T47D (cell line): ENCODE results near the gene KCTD11.
"Not testable (repeated sequence)": the region's sequence is repeated elsewhere in the genome, so short reads cannot be mapped to it uniquely, and the experiment has no call there.

Experiments
- DNase-seq, 2 experiments: peaks; one replicate each; pipeline versions ENCODE4 v3.0.0 to v3.0.0-alpha.2; 2011 to 2012; ENCODE audit warnings: low read depth in 1 of 2, low spot score in 1 of 2
- JUND ChIP-seq: IDR thresholded peaks from 2 replicates; pipeline ENCODE4 v1.6.1; 2012; ENCODE audit warnings: low read depth
- in situ Hi-C: cut with HindIII; loops from 2 replicates; pipeline ENCODE4 v1.10.0; 2016; ENCODE audit warnings: low sequenced_read_pairs, low pct_unique_long_range_greater_than_20kb

KCTD11 gene

DNA sequence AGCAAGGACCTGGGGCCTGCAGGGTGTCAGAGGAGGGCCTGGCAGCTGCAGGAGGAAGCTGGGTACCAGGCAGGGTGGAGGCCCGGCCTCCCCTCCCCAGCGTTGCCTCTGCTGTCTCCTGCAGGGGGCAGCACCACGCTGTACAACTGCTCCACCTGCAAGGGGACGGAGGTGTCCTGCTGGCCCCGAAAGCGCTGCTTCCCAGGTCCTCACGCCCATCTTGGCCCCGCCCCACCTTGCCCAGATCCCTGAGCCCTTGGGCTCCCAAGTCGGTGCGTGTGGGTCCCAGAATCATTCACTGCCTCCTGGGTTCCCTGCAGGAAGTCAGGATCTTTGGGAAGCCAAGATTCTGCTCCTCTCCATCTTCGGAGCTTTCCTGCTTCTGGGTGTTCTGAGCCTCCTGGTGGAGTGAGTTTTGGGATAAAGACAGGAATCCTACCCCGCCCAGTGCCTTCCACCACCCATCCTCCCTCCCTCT lies 4.1 kb downstream of the KCTD11 start:
- DNase-seq: peak; percentile 71 to 88
- in situ Hi-C loops: no loop called here
- TF ChIP-seq JUND: no peak

- no peak for TF ChIP-seq JUND
- in situ Hi-C loops: no loop called here
- DNase-seq: no peak
Observed at GRCh38 chr17:7356756-7357155, 4.8 kb downstream of the KCTD11 start.

- DNase-seq: no peak
- in situ Hi-C loops: no loop called here
- no peak for TF ChIP-seq JUND
Observed at GRCh38 chr17:7357381-7357780, 5.4 kb downstream of the KCTD11 start.

DNA sequence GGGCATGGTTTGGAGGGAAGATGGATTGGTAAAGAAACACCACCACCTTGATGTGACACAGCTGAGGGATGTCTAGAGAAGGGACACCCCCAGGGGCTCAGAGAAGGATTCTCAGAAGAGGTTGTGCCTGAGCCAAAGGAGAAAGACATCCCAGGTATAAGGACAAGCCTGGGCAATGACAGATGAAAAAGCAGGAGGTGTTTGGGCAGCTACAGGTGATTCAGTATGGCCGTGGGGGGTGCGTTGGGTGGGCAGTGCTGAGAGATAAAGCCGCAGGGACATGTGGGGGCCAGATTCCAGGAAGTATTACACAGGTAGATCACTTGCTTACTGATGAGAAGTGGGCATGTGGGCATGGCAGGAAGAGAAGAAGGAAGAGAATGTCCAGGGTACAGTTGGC lies 9.9 kb downstream of the KCTD11 start:
- in situ Hi-C loops: no loop called here
- DNase-seq: no peak
- no peak for TF ChIP-seq JUND

- DNase-seq: no peak
- in situ Hi-C loops: no loop called here
- no peak for TF ChIP-seq JUND
Observed at GRCh38 chr17:7363311-7363710, 11.3 kb downstream of the KCTD11 start.

- in situ Hi-C loops, DNase-seq: not testable (repeated sequence)
Observed at GRCh38 chr17:7365963-7366362, 14.0 kb downstream of the KCTD11 start.

GRCh38 chr17:7367083-7367482 lies 15.1 kb downstream of the KCTD11 start:
- TF ChIP-seq JUND: no peak
- no peak for DNase-seq
- in situ Hi-C loops: no loop called here

GRCh38 chr17:7367918-7368598 lies 16.1 kb downstream of the KCTD11 start:
- in situ Hi-C loops: no loop called here
- no peak for TF ChIP-seq JUND
- no peak for DNase-seq

DNA sequence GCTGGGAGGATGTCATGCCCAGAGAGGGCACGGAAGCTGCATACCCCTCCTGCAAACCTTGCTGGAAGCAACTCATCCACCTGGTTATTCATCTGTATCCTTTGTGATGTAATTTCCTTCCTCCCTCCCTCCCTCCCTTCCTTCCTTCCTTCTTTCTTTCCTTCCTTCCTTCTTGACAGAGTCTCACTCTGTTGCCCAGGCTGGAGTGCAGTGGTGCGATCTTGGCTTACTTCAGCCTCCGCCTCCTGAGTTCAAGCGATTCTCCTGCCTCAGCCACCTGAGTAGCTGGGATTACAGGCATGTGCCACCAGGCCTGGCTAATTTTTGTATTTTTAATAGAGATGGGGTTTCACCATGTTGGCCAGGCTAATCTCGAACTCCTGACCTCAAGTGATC lies 16.6 kb downstream of the KCTD11 start:
- in situ Hi-C loops, DNase-seq: not testable (repeated sequence)

DNA sequence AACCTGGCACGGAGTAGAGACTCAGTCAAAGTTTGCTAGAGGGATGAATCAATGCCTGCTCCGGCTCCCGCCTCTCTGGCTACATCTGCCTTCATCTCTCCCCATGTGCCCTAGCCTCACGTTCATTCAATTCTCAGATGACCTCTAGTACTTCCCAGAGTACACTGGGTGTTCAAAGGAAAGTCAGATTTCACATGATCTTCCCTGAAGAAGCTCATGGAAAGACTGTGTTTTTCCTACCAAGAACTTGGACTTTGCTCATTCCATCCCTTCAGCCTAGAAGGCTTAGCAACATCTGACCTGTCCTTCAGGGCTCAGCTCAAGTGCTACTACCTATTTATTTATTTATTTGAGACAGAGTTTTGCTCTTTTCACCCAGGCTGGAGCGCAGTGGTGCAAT lies 17.9 kb downstream of the KCTD11 start:
- no peak for DNase-seq
- in situ Hi-C loops: no loop called here
- TF ChIP-seq JUND: no peak

GRCh38 chr17:7370853-7371252 lies 18.9 kb downstream of the KCTD11 start:
- no peak for TF ChIP-seq JUND
- in situ Hi-C loops: no loop called here
- DNase-seq: no peak

GRCh38 chr17:7374353-7374752 lies 22.4 kb downstream of the KCTD11 start:
- no peak for DNase-seq
- TF ChIP-seq JUND: no peak
- in situ Hi-C loops: no loop called here

DNA sequence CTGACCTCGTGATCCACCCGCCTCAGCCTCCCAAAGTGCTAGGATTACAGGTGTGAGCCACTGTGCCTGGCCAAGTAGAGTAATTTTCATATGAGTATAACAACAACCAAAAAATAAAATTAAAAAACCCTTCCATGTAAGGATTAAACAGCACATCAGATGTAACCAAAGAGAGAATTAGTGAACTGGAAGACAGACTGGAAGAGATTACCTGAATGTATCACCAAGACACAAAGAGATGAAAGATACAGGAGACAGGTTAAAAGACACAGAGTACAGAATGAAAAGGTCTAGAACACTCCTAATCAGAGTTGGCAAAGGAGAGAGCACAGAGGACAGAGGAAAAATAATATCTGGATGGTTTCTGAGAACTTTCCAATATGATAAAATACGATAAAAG lies 27.2 kb downstream of the KCTD11 start:
- in situ Hi-C loops: no loop called here
- DNase-seq: no peak
- TF ChIP-seq JUND: no peak

DNA sequence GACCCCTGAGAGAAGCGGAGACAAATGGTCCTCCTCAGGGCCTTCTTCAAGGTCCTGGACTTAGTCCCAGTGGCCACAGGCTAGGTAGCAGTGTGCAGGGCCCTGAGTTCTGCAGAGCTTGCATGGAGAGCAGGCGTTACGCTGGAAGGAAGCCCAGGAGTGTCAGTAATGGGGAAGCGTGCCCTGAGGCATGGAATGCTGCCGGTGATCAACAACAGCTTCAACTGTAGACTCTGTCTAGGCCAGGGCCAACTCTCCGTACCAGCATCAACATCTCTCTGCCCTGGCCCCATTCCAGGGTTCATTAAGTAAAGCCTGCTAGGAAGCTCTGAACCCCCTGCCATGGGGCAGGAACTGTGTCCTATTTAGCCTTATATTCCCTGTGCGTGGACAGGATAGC lies 28.4 kb downstream of the KCTD11 start:
- in situ Hi-C loops: no loop called here
- peak in 1 of 2 experiments; percentile 60 for DNase-seq
- no peak for TF ChIP-seq JUND
